KMS-11 (cell line): Measurements from ENCODE around the gene MBOAT1.

Source experiments
- H2AFZ ChIP-seq: fragments of 200-600 bp; sonication (generic); 2 replicates; pipeline ENCODE4 v1.6.1; 2016; ENCODE audit warnings: antibody characterized with exemption, mixed run types, low read depth
- H3K27ac ChIP-seq: fragments of 200-600 bp; sonication (generic); 2 replicates; pipeline ENCODE4 v1.6.1; 2016; ENCODE audit warnings: mild to moderate bottlenecking, mixed run types
- H3K27me3 ChIP-seq: fragments of 200-600 bp; sonication (generic); 2 replicates; pipeline ENCODE4 v1.6.1; 2017; ENCODE audit warnings: mild to moderate bottlenecking, low read depth, mixed run types, moderate library complexity; ENCODE audit not compliant: insufficient read depth
- H3K36me3 ChIP-seq: fragments of 200-600 bp; sonication (generic); 2 replicates; pipeline ENCODE4 v1.6.1; 2017; ENCODE audit warnings: mild to moderate bottlenecking, mixed run types; ENCODE audit not compliant: insufficient read depth
- H3K4me1 ChIP-seq: fragments of 200-600 bp; sonication (generic); 2 replicates; pipeline ENCODE4 v1.6.1; 2016; ENCODE audit warnings: mild to moderate bottlenecking, low read depth, mixed run types; ENCODE audit not compliant: poor library complexity, severe bottlenecking
- H3K4me2 ChIP-seq: fragments of 200-600 bp; sonication (generic); 2 replicates; pipeline ENCODE4 v1.7.0; 2016; ENCODE audit warnings: mild to moderate bottlenecking, mixed run types
- H3K4me3 ChIP-seq: fragments of 200-600 bp; sonication (generic); IDR thresholded peaks from 2 replicates; pipeline ENCODE4 v1.6.1; 2017; ENCODE audit warnings: low read depth, low read length, mixed read lengths; ENCODE audit not compliant: insufficient read depth
- H3K79me2 ChIP-seq: fragments of 200-600 bp; sonication (generic); 2 replicates; pipeline ENCODE4 v1.6.1; 2016; ENCODE audit warnings: low read depth, mixed run types; ENCODE audit not compliant: insufficient read depth
- H3K9ac ChIP-seq: fragments of 200-600 bp; sonication (generic); 2 replicates; pipeline ENCODE4 v1.6.1; 2016; ENCODE audit warnings: mild to moderate bottlenecking, mixed run types
- H4K20me1 ChIP-seq: fragments of 200-600 bp; sonication (generic); 2 replicates; pipeline ENCODE4 v1.6.1; 2016; ENCODE audit warnings: mild to moderate bottlenecking, mixed run types; ENCODE audit not compliant: insufficient read depth
- CTCF ChIP-seq: fragments of 200-600 bp; sonication (generic); conservative IDR thresholded peaks from 2 replicates; pipeline ENCODE4 v1.6.1; 2017; ENCODE audit warnings: low read depth, mild to moderate bottlenecking, antibody characterized with exemption, low read length, moderate library complexity, mixed read lengths

MBOAT1 gene

DNA sequence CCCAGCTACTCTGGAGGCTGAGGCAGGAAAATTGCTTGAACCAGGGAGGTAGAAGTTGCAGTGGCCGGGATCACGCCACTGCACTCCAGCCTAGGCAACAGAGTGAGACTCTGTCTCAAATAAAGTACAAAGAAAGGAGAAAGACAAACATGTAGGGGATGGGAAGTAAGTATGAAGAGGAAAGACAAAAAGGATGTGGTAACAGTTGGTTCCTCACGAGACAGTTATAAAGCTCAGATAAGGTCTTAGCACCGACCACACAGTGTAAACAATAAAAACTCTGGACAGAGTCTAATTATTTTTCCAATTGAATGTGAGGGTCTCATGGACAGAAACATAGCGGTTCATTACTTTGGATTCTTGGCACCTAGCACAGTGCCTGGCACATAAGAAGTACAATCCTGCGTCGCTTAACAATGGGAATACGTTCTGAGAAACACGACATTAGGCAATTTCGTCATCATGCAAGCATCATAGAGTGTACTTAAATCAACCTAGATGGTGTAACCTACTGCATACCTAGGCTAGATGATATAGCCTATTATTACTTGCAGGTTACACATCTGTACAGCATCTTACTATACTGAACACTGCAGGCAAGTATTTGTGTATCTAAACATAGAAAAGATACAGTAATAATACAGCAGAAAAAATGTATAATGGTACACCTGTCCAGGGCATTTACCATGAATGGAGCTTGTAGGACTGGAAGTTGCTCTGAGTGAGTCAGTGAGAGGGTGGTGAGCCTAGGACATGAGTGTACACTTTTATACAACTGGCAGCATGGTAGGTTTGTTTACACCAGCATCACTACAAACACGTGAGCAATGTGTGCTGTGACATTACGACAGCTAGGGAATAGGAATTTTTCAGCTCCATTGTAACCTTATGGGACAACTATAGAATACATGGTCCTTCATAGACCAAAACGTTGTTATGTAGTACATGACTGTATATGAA lies 38.2 kb downstream of the MBOAT1 start:
- H3K4me1 ChIP-seq = peaks cover 15% of the 10 kb centered on the region
- H3K79me2 ChIP-seq = 0 out of 2 replicates have a peak, but pooled peaks cover 5% of the 10 kb centered on the region
- H3K9ac ChIP-seq = no peak overlapping the region
- no peak for TF ChIP-seq CTCF
- no peaks in the 10 kb centered on the region for H4K20me1 ChIP-seq
- no peak overlapping the region for H2AFZ ChIP-seq
- H3K27ac ChIP-seq = no peak overlapping the region
- no peaks in the 10 kb centered on the region for H3K36me3 ChIP-seq
- no peaks in the 10 kb centered on the region for H3K27me3 ChIP-seq
- no peak overlapping the region for H3K4me2 ChIP-seq
- H3K4me3 ChIP-seq = no peak overlapping the region

DNA sequence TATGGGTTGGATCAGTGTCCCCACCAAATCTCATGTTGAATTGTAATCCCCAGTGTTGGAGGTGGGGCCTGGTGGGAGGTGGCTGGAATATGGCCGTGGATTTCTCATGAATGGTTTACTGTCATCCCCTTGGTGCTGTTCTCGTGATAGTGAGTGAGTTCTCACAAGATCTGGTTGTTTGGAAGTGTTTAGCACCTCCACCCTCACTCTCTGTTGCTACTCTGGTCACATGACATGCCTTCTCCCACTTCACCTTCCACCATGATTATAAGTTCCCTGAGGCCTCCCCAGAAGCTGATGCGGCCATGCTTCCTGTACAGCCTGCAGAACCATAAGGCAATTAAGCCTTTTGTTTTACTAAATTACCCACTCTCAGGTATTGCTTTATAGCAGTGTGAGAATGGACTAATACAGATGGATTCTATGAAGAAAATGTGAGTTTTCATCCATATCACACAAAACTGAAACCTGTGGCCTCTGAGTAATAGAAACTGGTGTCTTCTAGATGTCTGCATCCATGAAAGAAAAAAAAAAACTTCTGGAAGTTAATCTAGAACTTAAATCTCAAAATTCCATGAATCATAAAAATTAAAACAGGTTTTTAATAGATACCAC lies 39.3 kb downstream of the MBOAT1 start:
- no peak overlapping the region for H3K9ac ChIP-seq
- H3K79me2 ChIP-seq = 0 out of 2 replicates have a peak, but pooled peaks cover 5% of the 10 kb centered on the region
- no peak overlapping the region for H3K4me2 ChIP-seq

GRCh38 chr6:20170455-20171148 lies 41.7 kb downstream of the MBOAT1 start:
- Histone ChIP-seq H3K79me2 (0 out of 2 replicates have a peak, but pooled peaks cover 5% of the 10 kb centered on the region), H3K4me2 (no peak overlapping the region), H4K20me1 (no peaks in the 10 kb centered on the region), H3K4me3 (no peak overlapping the region), H3K27me3 (no peaks in the 10 kb centered on the region), H3K27ac (no peak overlapping the region), H2AFZ (no peak overlapping the region), H3K36me3 (no peaks in the 10 kb centered on the region), H3K9ac (no peak overlapping the region), H3K4me1 (peaks cover 15% of the 10 kb centered on the region)
- TF ChIP-seq CTCF = no peak

More for the DNA sequence above, 39.3 kb downstream of the MBOAT1 start:
- Histone ChIP-seq H2AFZ (no peak overlapping the region), H3K27ac (no peak overlapping the region), H3K36me3 (no peaks in the 10 kb centered on the region), H4K20me1 (no peaks in the 10 kb centered on the region), H3K4me1 (peaks cover 15% of the 10 kb centered on the region), H3K4me3 (no peak overlapping the region), H3K27me3 (no peaks in the 10 kb centered on the region)
- TF ChIP-seq CTCF = no peak

DNA sequence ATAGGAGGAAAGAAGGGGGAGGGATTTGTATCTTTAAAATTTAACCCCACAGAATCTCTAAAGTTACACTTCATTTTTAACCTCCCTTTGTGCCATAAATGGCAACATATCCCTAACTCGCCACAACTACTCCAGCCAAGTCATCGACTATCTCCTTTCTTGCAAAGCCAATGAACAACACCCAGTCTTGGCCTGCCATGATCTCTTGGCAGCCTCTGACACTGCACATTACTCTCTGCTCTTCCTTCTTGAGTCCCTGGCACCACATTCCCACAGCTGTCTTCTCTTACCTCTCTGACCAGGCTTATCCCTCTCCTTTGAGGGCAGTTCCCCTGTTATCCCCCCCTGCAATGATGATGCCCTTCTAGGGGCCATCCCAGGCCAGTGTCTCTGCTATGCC lies 42.5 kb downstream of the MBOAT1 start:
- Histone ChIP-seq H3K27ac (no peak overlapping the region), H3K4me3 (no peak overlapping the region)

More for the DNA sequence above, 42.5 kb downstream of the MBOAT1 start:
- Histone ChIP-seq H3K4me2 (no peak overlapping the region), H3K4me1 (peaks cover 15% of the 10 kb centered on the region), H4K20me1 (no peaks in the 10 kb centered on the region), H2AFZ (no peak overlapping the region), H3K79me2 (0 out of 2 replicates have a peak, but pooled peaks cover 5% of the 10 kb centered on the region), H3K9ac (no peak overlapping the region), H3K27me3 (no peaks in the 10 kb centered on the region), H3K36me3 (no peaks in the 10 kb centered on the region)
- no peak for TF ChIP-seq CTCF
